T1000 (cell line): ENCODE results near the gene ICAM1.
"Not testable (repeated sequence)": the region's sequence is repeated elsewhere in the genome, so short reads cannot be mapped to it uniquely, and the experiment has no call there.

Experiments used
- DNase-seq: peaks from one replicate; lab custom pipeline; 2025; ENCODE audit warnings: mixed read lengths; lab: John Stamatoyannopoulos, UW

Gene ICAM1

GRCh38 chr19:10274589-10274988 is 3.7 kb downstream of the ICAM1 start:
- no peak for DNase-seq

GRCh38 chr19:10277795-10278589 is 7.1 kb downstream of the ICAM1 start:
- DNase-seq = no peak

- DNase-seq = no peak
Observed at GRCh38 chr19:10278935-10279334, 8.0 kb downstream of the ICAM1 start.

- DNase-seq = no peak
Observed at GRCh38 chr19:10279737-10280442, 9.0 kb downstream of the ICAM1 start.

GRCh38 chr19:10282043-10282442 is 11.1 kb downstream of the ICAM1 start:
- not testable (repeated sequence) for DNase-seq

GRCh38 chr19:10283301-10284064 is 12.6 kb downstream of the ICAM1 start:
- DNase-seq = no peak

- DNase-seq = no peak
Observed at GRCh38 chr19:10284065-10284959, 13.4 kb downstream of the ICAM1 start.

GRCh38 chr19:10284960-10285278 is 14.0 kb downstream of the ICAM1 start:
- DNase-seq = no peak

- DNase-seq = no peak
Observed at GRCh38 chr19:10285393-10285792, 14.5 kb downstream of the ICAM1 start.

- DNase-seq = no peak
Observed at GRCh38 chr19:10286803-10287737, 16.1 kb downstream of the ICAM1 start, which contains the start of gene ICAM4. Gene ICAM4 (plus strand): TSS chr19:10286955. CDS start chr19:10287013, 58 bp downstream.

- DNase-seq = peak; percentile 29
Observed at GRCh38 chr19:10288662-10289166, 17.8 kb downstream of the ICAM1 start.

GRCh38 chr19:10289167-10289835 is 18.4 kb downstream of the ICAM1 start:
- no peak for DNase-seq

- DNase-seq = no peak
Observed at GRCh38 chr19:10289836-10290356, 19.0 kb downstream of the ICAM1 start, which contains the start of gene ICAM5. Gene ICAM5 (plus strand): TSS chr19:10289952. CDS start chr19:10290044, 92 bp downstream.

- DNase-seq = no peak
Observed at GRCh38 chr19:10290357-10290875, 19.5 kb downstream of the ICAM1 start.

GRCh38 chr19:10290876-10291553 is 20.1 kb downstream of the ICAM1 start:
- DNase-seq = peak; percentile 53

- no peak for DNase-seq
Observed at GRCh38 chr19:10291554-10292205, 20.8 kb downstream of the ICAM1 start.

- DNase-seq = peak; percentile 93
Observed at GRCh38 chr19:10292206-10292788, 21.4 kb downstream of the ICAM1 start.
